IMR-90 (cell line): Measurements from ENCODE around the gene CCT5. TPM values are rescaled to one million over a fixed set of nuclear protein-coding genes. Genes with fewer than 3 reads are reported as not detected.
A peak's percentile ranks its signal among the peaks of the same experiment; 100 is the strongest.

Experiments
- ATAC-seq: fragments of 200-7000 bp; cut with Tn5 transposase; 2 replicates; pipeline ENCODE4 v1.9.1; 2020; ENCODE audit warnings: low read depth, mild to moderate bottlenecking, moderate library complexity
- BruUV-seq: library from RNA; stranded (reverse); fragments of 400-500 nt; replicated peaks from 2 replicates; lab custom pipeline; 2021; lab: Mats Ljungman, UMichigan
- CTCF ChIA-PET: fragments of 300-600 bp; formaldehyde crosslinking; extraction: SDS; loops from one replicate; lab custom pipeline; 2021; ENCODE audit warnings: antibody characterized with exemption; lab: Yijun Ruan, JAX
- POLR2A ChIA-PET: fragments of 300-600 bp; sonication (Branson Sonifier 250); formaldehyde crosslinking; loops from one replicate; lab custom pipeline; 2022; ENCODE audit warnings: antibody characterized with exemption; ENCODE audit not compliant: unreplicated experiment; lab: Charles Lee
- DNase-seq: peaks from one replicate; pipeline ENCODE4 v3.0.0; 2013
- H2AFZ ChIP-seq: replicated peaks from 2 replicates; pipeline ENCODE3; 2013; ENCODE audit warnings: low read length, mild to moderate bottlenecking; ENCODE audit not compliant: poor library complexity
- H2AK5ac ChIP-seq: 2 replicates; pipeline ENCODE4 v1.6.1; 2013; ENCODE audit warnings: low read depth, low read length, inconsistent platforms
- H2AK9ac ChIP-seq: replicated peaks from 2 replicates; pipeline ENCODE3; 2013; ENCODE audit warnings: mild to moderate bottlenecking, low read depth, low read length, moderate library complexity; ENCODE audit not compliant: poor library complexity
- H2BK120ac ChIP-seq: 2 replicates; pipeline ENCODE4 v1.6.1; 2013; ENCODE audit warnings: low read depth, low read length, inconsistent platforms
- H2BK15ac ChIP-seq: 3 replicates; pipeline ENCODE4 v1.6.1; 2013; ENCODE audit warnings: low read depth, low read length, inconsistent platforms
- H2BK20ac ChIP-seq: 2 replicates; pipeline ENCODE4 v1.6.1; 2013; ENCODE audit warnings: low read depth, mild to moderate bottlenecking, inconsistent platforms, low read length, moderate library complexity
- H2BK5ac ChIP-seq: 2 replicates; pipeline ENCODE4 v1.6.1; 2013; ENCODE audit warnings: mild to moderate bottlenecking, low read depth, low read length, inconsistent platforms; ENCODE audit not compliant: poor library complexity, severe bottlenecking
- H3K14ac ChIP-seq: replicated peaks from 2 replicates; pipeline ENCODE4 v1.6.1; 2013; ENCODE audit warnings: low read depth, low read length, inconsistent platforms
- H3K18ac ChIP-seq: 2 replicates; pipeline ENCODE4 v1.6.1; 2013; ENCODE audit warnings: low read depth, low read length, control low read depth
- H3K23ac ChIP-seq: 2 replicates; pipeline ENCODE4 v1.6.1; 2013; ENCODE audit warnings: low read depth, low read length, inconsistent platforms
- H3K27ac ChIP-seq: 2 replicates; pipeline ENCODE4 v1.5.1; 2013; ENCODE audit warnings: mild to moderate bottlenecking, control low read depth, low read length; ENCODE audit not compliant: insufficient read depth
- H3K27me3 ChIP-seq: 2 replicates; pipeline ENCODE4 v1.6.1; 2013; ENCODE audit warnings: low read length; ENCODE audit not compliant: control insufficient read depth, insufficient read depth
- H3K36me3 ChIP-seq: 2 replicates; pipeline ENCODE4 v1.6.1; 2013; ENCODE audit warnings: low read length, mixed read lengths; ENCODE audit not compliant: control insufficient read depth, insufficient read depth
- H3K4ac ChIP-seq: 2 replicates; pipeline ENCODE4 v1.6.1; 2013; ENCODE audit warnings: low read depth, low read length, inconsistent platforms
- H3K4me1 ChIP-seq: 2 replicates; pipeline ENCODE4 v1.6.1; 2013; ENCODE audit warnings: low read length, mixed read lengths; ENCODE audit not compliant: control insufficient read depth, insufficient read depth
- H3K4me2 ChIP-seq: 2 replicates; pipeline ENCODE4 v1.6.1; 2013; ENCODE audit warnings: low read depth, mild to moderate bottlenecking, control low read depth, low read length, moderate library complexity
- H3K4me3 ChIP-seq: 2 replicates; pipeline ENCODE4 v1.5.1; 2013; ENCODE audit warnings: low read depth, mild to moderate bottlenecking, control low read depth, low read length, moderate library complexity; ENCODE audit not compliant: insufficient read depth
- H3K56ac ChIP-seq: 2 replicates; pipeline ENCODE4 v1.6.1; 2013; ENCODE audit warnings: low read length, inconsistent platforms; ENCODE audit not compliant: insufficient read depth; ENCODE audit errors: extremely low read depth
- H3K79me1 ChIP-seq, 2 experiments: 2 replicates each; pipeline ENCODE4 v1.6.1; 2013; ENCODE audit warnings: low read length in 2 of 2, inconsistent platforms in 1 of 2, low read depth in 1 of 2
- H3K9ac ChIP-seq: 2 replicates; pipeline ENCODE4 v1.6.1; 2013; ENCODE audit warnings: low read depth, low read length, control low read depth
- H3K9me1 ChIP-seq: 2 replicates; pipeline ENCODE4 v1.6.1; 2013; ENCODE audit warnings: low read length, inconsistent platforms; ENCODE audit not compliant: insufficient read depth
- H3K9me3 ChIP-seq: 2 replicates; pipeline ENCODE4 v1.6.1; 2013; ENCODE audit warnings: low read length; ENCODE audit not compliant: control insufficient read depth, insufficient read depth
- H4K20me1 ChIP-seq: 2 replicates; pipeline ENCODE4 v1.6.1; 2013; ENCODE audit warnings: low read length, inconsistent platforms; ENCODE audit not compliant: insufficient read depth
- H4K5ac ChIP-seq: 2 replicates; pipeline ENCODE4 v1.6.1; 2013; ENCODE audit warnings: mild to moderate bottlenecking, low read depth, low read length, control low read depth
- H4K8ac ChIP-seq, 2 experiments: 2 replicates each; pipeline ENCODE4 v1.6.1; 2013; ENCODE audit warnings: low read depth in 2 of 2, low read length in 2 of 2, control low read depth in 1 of 2, inconsistent platforms in 1 of 2
- H4K91ac ChIP-seq: 2 replicates; pipeline ENCODE4 v1.6.1; 2013; ENCODE audit warnings: low read depth, low read length, inconsistent platforms; ENCODE audit not compliant: insufficient read depth
- CTCF ChIP-seq: conservative IDR thresholded peaks from 2 replicates; pipeline ENCODE4 v1.5.1; 2012; ENCODE audit warnings: mild to moderate bottlenecking, low read depth, low read length, improper control_type of control experiment
- MXI1 ChIP-seq: IDR thresholded peaks from 2 replicates; pipeline ENCODE4 v1.6.1; 2012; ENCODE audit warnings: low read depth, mild to moderate bottlenecking, low read length, moderate library complexity, borderline replicate concordance
- POLR2A ChIP-seq: IDR thresholded peaks from 2 replicates; pipeline ENCODE4 v1.6.1; 2012; ENCODE audit warnings: mild to moderate bottlenecking, low read depth, low read length
- RAD21 ChIP-seq: IDR thresholded peaks from 2 replicates; pipeline ENCODE4 v1.6.1; 2012; ENCODE audit warnings: low read length, improper control_type of control experiment
- SMC3 ChIP-seq: fragments of 150-350 bp; IDR thresholded peaks from 2 replicates; pipeline ENCODE4 v1.6.1; 2016; ENCODE audit warnings: low read depth, mild to moderate bottlenecking, antibody characterized with exemption, low read length, moderate library complexity
- WGBS, 2 experiments: methylation state at CpG; one replicate each; pipeline versions ENCODE4 v1.1.5 to v1.1.7; 2013; ENCODE audit warnings: missing lambda C conversion rate in 2 of 2; ENCODE audit not compliant: insufficient read length in 1 of 2; ENCODE audit errors: extremely low coverage in 2 of 2; 5-methylcytosine and 5-hydroxymethylcytosine counted together
- dilution Hi-C: fragments of 300-500 bp; cut with HindIII; formaldehyde crosslinking; loops from one replicate; pipeline ENCODE4 v1.14.3; 2018; ENCODE audit warnings: low sequenced_read_pairs; ENCODE audit not compliant: unreplicated experiment
- in situ Hi-C: fragments of 300-500 bp; cut with MboI; formaldehyde crosslinking; loops from 3 replicates; pipeline ENCODE4 v1.14.3; 2019; ENCODE audit warnings: low sequenced_read_pairs, inconsistent platforms, mixed read lengths
- intact Hi-C: fragments of 100-400 bp; cut with micrococcal nuclease; formaldehyde crosslinking; loops from 2 replicates; pipeline ENCODE4 v1.10.0; 2022
- polyA plus RNA-seq, 3 experiments: library from polyadenylated mRNA; depleted of rRNA; stranded (reverse); fragments of >200 nt; gene quantifications; 2 replicates each; pipeline ENCODE4 v1.2.3, GENCODE V29; 2012; ENCODE audit warnings: low replicate concordance in 1 of 3
- total RNA-seq: library from RNA; depleted of rRNA; stranded (reverse); fragments of >200 nt; gene quantifications from 2 replicates; pipeline ENCODE4 v1.2.3, GENCODE V29; 2012

CCT5 gene
- total and polyA plus RNA-seq, 2 of the 4 experiments (the other 2 are of a cell fraction) = 358 to 481 TPM

DNA sequence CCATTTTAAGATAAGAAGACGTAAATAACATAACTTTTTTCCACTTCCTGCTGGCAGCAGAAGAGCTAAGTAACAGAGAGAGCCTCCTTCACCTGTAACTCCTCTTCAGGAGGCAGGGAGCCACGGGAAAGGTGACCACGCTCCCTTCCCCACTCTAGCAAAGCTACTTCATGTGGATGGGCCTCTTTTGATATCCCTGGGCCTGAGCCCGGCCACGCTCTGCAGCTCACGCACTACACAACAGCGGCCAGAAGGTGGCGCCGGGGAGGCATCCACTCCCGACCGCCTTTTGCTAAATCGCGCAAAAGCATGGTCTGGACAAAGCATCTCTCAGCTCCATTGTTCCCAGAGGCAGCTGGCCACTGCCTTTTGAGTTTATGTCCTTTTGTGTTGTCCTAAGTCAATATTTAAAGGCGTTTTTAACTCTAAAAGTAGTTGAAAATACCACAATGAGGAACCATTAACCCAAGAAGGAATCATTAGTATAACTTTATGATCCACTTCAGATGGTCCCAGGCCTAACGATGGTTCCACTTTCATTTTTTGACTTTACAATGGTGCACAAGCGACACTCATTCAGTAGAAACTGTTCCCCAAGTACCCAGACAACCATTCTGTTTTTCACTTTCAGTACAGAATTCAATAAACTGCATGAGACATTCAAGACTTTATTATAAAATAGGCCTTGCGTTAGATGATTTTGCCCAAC, 34.0 kb downstream of the CCT5 start:
- in situ Hi-C loops (no loop called here), intact Hi-C loops (loop anchor here (1.0 to 2.0 kb wide), 3 partner anchors 69 to 140 kb away; partner anchors contain the start of gene MARCHF6), dilution Hi-C loops (no loop called here)
- H4K5ac ChIP-seq = no peak overlapping the region
- no peaks in the 10 kb centered on the region for H3K9me3 ChIP-seq
- no peak overlapping the region for H2BK120ac ChIP-seq
- H4K20me1 ChIP-seq = no peaks in the 10 kb centered on the region
- H3K14ac ChIP-seq = no peak overlapping the region
- H2AFZ ChIP-seq = peak overlapping the region; percentile 33
- no peak overlapping the region for H2BK15ac ChIP-seq
- H3K27ac ChIP-seq = no peak overlapping the region
- no peaks in the 10 kb centered on the region for H3K36me3 ChIP-seq
- no peak overlapping the region for H3K4me2 ChIP-seq
- H2AK5ac ChIP-seq = no peak overlapping the region
- H3K23ac ChIP-seq = no peak overlapping the region
- ChIA-PET CTCF (interaction anchor here (0.5 to 2.2 kb wide), 18 partner anchors 9 to 269 kb away, joined by 3 to 33 read pairs (median 3); no protein-coding TSS in a partner anchor), POLR2A (no interaction called here)
- no peak for TF ChIP-seq POLR2A
- TF ChIP-seq SMC3 = peak; percentile 91
- peak; percentile 92 for TF ChIP-seq CTCF
- TF ChIP-seq RAD21 = peak; percentile 93
- peak; percentile 31; the same call in 1 of the 2 replicates for TF ChIP-seq MXI1
- no peak overlapping the region for H4K91ac ChIP-seq
- DNase-seq = peak; percentile 60
- ATAC-seq = peak; percentile 99
- H3K4ac ChIP-seq = no peak overlapping the region
- 0 out of 2 replicates have a peak, but pooled peaks cover 3% of the 10 kb centered on the region for H3K9me1 ChIP-seq
- H3K27me3 ChIP-seq = no peaks in the 10 kb centered on the region
- no peaks in the 10 kb centered on the region for H3K79me1 ChIP-seq
- no peak overlapping the region for H3K18ac ChIP-seq
- H3K9ac ChIP-seq = no peak overlapping the region
- BruUV-seq = no TSS peak
- 3% methylated on average over 6 of the region's 17 CpGs; no CpG with 5 or more reads in 1 of the 2 experiments for WGBS, 2 experiments
- H3K4me1 ChIP-seq = no peaks in the 10 kb centered on the region; the same call in 1 of the 2 replicates
- no peak overlapping the region for H3K56ac ChIP-seq
- no peak overlapping the region for H2BK20ac ChIP-seq
- H4K8ac ChIP-seq = peak overlapping the region in 1 of 2 experiments; percentile 16; a peak in 1 of 4 replicates
- no peak overlapping the region for H3K4me3 ChIP-seq
- no peak overlapping the region for H2BK5ac ChIP-seq
- H2AK9ac ChIP-seq = no peak overlapping the region
